K562 (cell line): ENCODE measurements around the gene CCDC192.

Experiments used
- HNRNPL ChIP-seq: fragments of 200-400 bp; formaldehyde crosslinking; IDR thresholded peaks from 2 replicates; pipeline ENCODE4 v1.6.1; 2017; ENCODE audit warnings: low read depth, mild to moderate bottlenecking, low read length
- JUNB ChIP-seq: fragments of 450-650 bp; formaldehyde crosslinking; conservative IDR thresholded peaks from 2 replicates; pipeline ENCODE4 v1.4.0; 2020; ENCODE audit warnings: mild to moderate bottlenecking
- NR2C2 ChIP-seq, 2 experiments: fragments of 200-800 bp in 1 of 2; sonication (Bioruptor generic) in 1 of 2; sonication (generic) in 1 of 2; formaldehyde crosslinking in 1 of 2; IDR thresholded peaks; 2 replicates each; pipeline versions ENCODE4 v1.6.1 to v1.8.0; 2016 to 2022; ENCODE audit warnings: mild to moderate bottlenecking in 1 of 2, missing compliant biosample characterization in 1 of 2, missing genetic modification characterization in 1 of 2, missing genetic modification reagents in 1 of 2
- POLR2A ChIP-seq: fragments of 450-650 bp; conservative IDR thresholded peaks from 2 replicates; pipeline ENCODE4 v1.6.1; 2016
- SOX6 ChIP-seq: fragments of 450-650 bp; IDR thresholded peaks from 2 replicates; pipeline ENCODE4 v1.6.1; 2014; ENCODE audit warnings: mild to moderate bottlenecking
- TEAD4 ChIP-seq, 2 experiments: sonication (generic) in 1 of 2; formaldehyde crosslinking in 1 of 2; IDR thresholded peaks; 2 replicates each; pipeline versions ENCODE4 v1.6.1 to v1.8.0; 2012 to 2022; ENCODE audit warnings: borderline replicate concordance in 1 of 2, inconsistent platforms in 1 of 2, low read length in 1 of 2, mild to moderate bottlenecking in 1 of 2, missing genetic modification reagents in 1 of 2
- ZNF324 ChIP-seq: fragments of 250-450 bp; sonication (Bioruptor Pico); IDR thresholded peaks from 2 replicates; pipeline ENCODE4 v1.4.0; 2020; ENCODE audit warnings: mild to moderate bottlenecking
- ZZZ3 ChIP-seq: fragments of 450-650 bp; IDR thresholded peaks from 2 replicates; pipeline ENCODE4 v1.6.1; 2016; ENCODE audit warnings: antibody characterized with exemption, mild to moderate bottlenecking, moderate library complexity

- TF ChIP-seq ZZZ3 (no peak), HNRNPL (no peak), POLR2A (no peak), TEAD4 (IDR thresholded peaks at IDR 0.05; ENCODE audit: low read length) (no peak), TEAD4 (CRISPR knock-in tag; IDR thresholded peaks at IDR 0.05; ENCODE audit: borderline replicate concordance) (no peak), NR2C2 (CRISPR knock-in tag; IDR thresholded peaks at IDR 0.05) (no peak), NR2C2 (tag; IDR thresholded peaks at IDR 0.05) (no peak), SOX6 (no peak), JUNB (CRISPR knock-in tag) (no peak), ZNF324 (CRISPR knock-in tag) (no peak)
Observed at GRCh38 chr5:127660047-127660733, 43.0 kb upstream of the CCDC192 start.
